Loucy (cell line): Measurements from ENCODE around the gene CHURC1.

Experiments
- CTCF ChIP-seq: fragments of 200-600 bp; sonication (generic); conservative IDR thresholded peaks from 2 replicates; pipeline ENCODE4 v1.5.1; 2014; ENCODE audit warnings: mild to moderate bottlenecking, antibody characterized with exemption, low read length
- EZH2phosphoT487 ChIP-seq: fragments of 200-600 bp; IDR thresholded peaks from 2 replicates; pipeline ENCODE4 v1.6.1; 2018; ENCODE audit warnings: antibody characterized with exemption, mild to moderate bottlenecking, moderate library complexity, borderline replicate concordance

- peak; percentile 46 for TF ChIP-seq CTCF
- no peak for TF ChIP-seq EZH2phosphoT487
Measured at GRCh38 chr14:64963611-64964010, 49.4 kb downstream of the CHURC1 start.
